ENCODE results near the gene FRAS1. TPM values are rescaled to one million over a fixed set of nuclear protein-coding genes. Genes with fewer than 3 reads are reported as not detected.

FRAS1 gene
- polyA plus RNA-seq, 1 donor from 2014 or later, result 2.8 TPM

- Histone ChIP-seq H3K4me2 (ENCODE audit: low read length) (no peak overlapping the region), H4K20me1 (ENCODE audit: insufficient read depth) (no peaks in the 10 kb centered on the region), H3K4me3 (ENCODE audit: low read length) (no peak overlapping the region), H3K9me2 (ENCODE audit: insufficient read depth, low read length) (no peaks in the 10 kb centered on the region), H3K27me3 (ENCODE audit: insufficient read depth, low read depth, low read length) (no peaks in the 10 kb centered on the region), H3K27ac (ENCODE audit: low read length) (no peak overlapping the region), H3K36me3 (ENCODE audit: insufficient read depth, low read length) (no peaks in the 10 kb centered on the region), H3F3A (ENCODE audit: insufficient read depth, low read length, poor library complexity, severe bottlenecking) (no peaks in the 10 kb centered on the region), H3K79me2 (replicated peaks; ENCODE audit: insufficient read depth, low read length) (no peaks in the 10 kb centered on the region), H3K9me3 (ENCODE audit: low read length) (no peaks in the 10 kb centered on the region), H2AFZ (ENCODE audit: low read depth, low read length) (no peak overlapping the region), H3K9ac (ENCODE audit: low read length) (no peak overlapping the region)
- TF ChIP-seq MXI1 (conservative IDR thresholded peaks at IDR 0.05; ENCODE audit: poor library complexity, severe bottlenecking), result no peak
- TF ChIP-seq RAD21 (conservative IDR thresholded peaks at IDR 0.05), result no peak
- TF ChIP-seq POLR2AphosphoS5 (IDR thresholded peaks at IDR 0.05), result no peak
These were observed 95.7 kb downstream of the FRAS1 start for GRCh38 chr4:78152795-78153194.

- no peak for TF ChIP-seq TAF1 (IDR thresholded peaks at IDR 0.05; ENCODE audit: low read depth)
- TF ChIP-seq REST (IDR thresholded peaks at IDR 0.05; ENCODE audit: borderline replicate concordance), result no peak
- TF ChIP-seq EZH2 (IDR thresholded peaks at IDR 0.05; ENCODE audit: borderline replicate concordance, insufficient read depth, low read length, poor library complexity, severe bottlenecking), result no peak
- no peak for TF ChIP-seq POLR2AphosphoS5 (IDR thresholded peaks at IDR 0.05)
- TF ChIP-seq SMC3 (conservative IDR thresholded peaks at IDR 0.05; ENCODE audit: poor library complexity), result no peak
- TF ChIP-seq MXI1 (conservative IDR thresholded peaks at IDR 0.05; ENCODE audit: poor library complexity, severe bottlenecking), result no peak
- no peak for TF ChIP-seq CTCF (IDR thresholded peaks at IDR 0.05; ENCODE audit: poor library complexity, severe bottlenecking)
- no peak for TF ChIP-seq RAD21 (conservative IDR thresholded peaks at IDR 0.05)
- TF ChIP-seq EP300 (conservative IDR thresholded peaks at IDR 0.05; ENCODE audit: poor library complexity, severe bottlenecking), result no peak
- no peaks in the 10 kb centered on the region for H3F3A ChIP-seq (ENCODE audit: insufficient read depth, low read length, poor library complexity, severe bottlenecking)
- H3K27me3 ChIP-seq (ENCODE audit: insufficient read depth, low read depth, low read length), result no peaks in the 10 kb centered on the region
- no peaks in the 10 kb centered on the region for H4K20me1 ChIP-seq (ENCODE audit: insufficient read depth)
- no peaks in the 10 kb centered on the region for H3K36me3 ChIP-seq (ENCODE audit: insufficient read depth, low read length)
- H3K4me2 ChIP-seq (ENCODE audit: low read length), result no peak overlapping the region
- H3K9ac ChIP-seq (ENCODE audit: low read length), result no peak overlapping the region
- no peaks in the 10 kb centered on the region for H3K9me2 ChIP-seq (ENCODE audit: insufficient read depth, low read length)
- no peaks in the 10 kb centered on the region for H3K9me3 ChIP-seq (ENCODE audit: low read length)
- H3K27ac ChIP-seq (ENCODE audit: low read length), result no peak overlapping the region
- H3K4me3 ChIP-seq (ENCODE audit: low read length), result no peak overlapping the region
- no peaks in the 10 kb centered on the region for H3K79me2 ChIP-seq (replicated peaks; ENCODE audit: insufficient read depth, low read length)
- H2AFZ ChIP-seq (ENCODE audit: low read depth, low read length), result no peak overlapping the region
These were observed 98.0 kb downstream of the FRAS1 start for GRCh38 chr4:78154972-78155590.

Data from neural cell (in vitro differentiated cells).